ENCODE measurements around the gene IL17C. TPM values are rescaled to one million over a fixed set of nuclear protein-coding genes. Genes with fewer than 3 reads are reported as not detected.

Gene IL17C
- total RNA-seq: under 1 TPM in 1 of 2 experiments, not detected in 1; 0.22 TPM

GRCh38 chr16:88638323-88639230, at the start of gene IL17C:
TSS of gene IL17C (plus strand) at chr16:88638572. CDS start at chr16:88638642, 70 bp downstream.
- Mint-ChIP-seq H3K9me3 (peaks cover 3% of the 10 kb centered on the region), H3K4me3 (no peak within 1 kb of the TSS), H3K27ac (no peak within 1 kb of the TSS), H3K4me1 (ENCODE audit: low read depth) (peaks cover 49% of the 10 kb centered on the region), H3K27me3 (peaks cover 26% of the 10 kb centered on the region), H3K36me3 (peaks cover 6% of the 10 kb centered on the region)
- ChIA-PET CTCF (interaction anchor here (1.2 to 1.3 kb wide), 2 partner anchors 19 to 219 kb away, joined by 3 to 4 read pairs; partner anchors contain the start of genes GALNS and TRAPPC2L), POLR2A (interaction anchor here (1.0 to 1.9 kb wide), 2 partner anchors 19 to 68 kb away, joined by 3 to 8 read pairs; partner anchors contain the start of gene ZC3H18)
- intact Hi-C loops (cut with micrococcal nuclease): loop anchor here (10.0 kb wide), 1 partner anchor 46 kb away; the partner anchor contains the start of gene SNAI3
- DNase-seq: no peak

- Mint-ChIP-seq H3K4me1 (ENCODE audit: low read depth) (peaks cover 55% of the 10 kb centered on the region), H3K4me3 (no peak overlapping the region)
These were observed 49.6 kb upstream of the IL17C start for GRCh38 chr16:88588754-88589153.

GRCh38 chr16:88589441-88589840, 48.9 kb upstream of the IL17C start:
- Mint-ChIP-seq H3K4me1 (ENCODE audit: low read depth) (peaks cover 53% of the 10 kb centered on the region), H3K27ac (peak overlapping the region; percentile 89), H3K36me3 (peaks cover 58% of the 10 kb centered on the region), H3K27me3 (no peaks in the 10 kb centered on the region), H3K4me3 (no peak overlapping the region), H3K9me3 (no peaks in the 10 kb centered on the region)
- intact Hi-C loops (cut with micrococcal nuclease): no loop called here
- ChIA-PET POLR2A (interaction anchor here (4.3 kb wide), 1 partner anchor 19 kb away, joined by 24 read pairs; the partner anchor contains the start of gene ZC3H18), CTCF (no interaction called here)
- DNase-seq: peak; percentile 41

More at GRCh38 chr16:88588754-88589153, 49.6 kb upstream of the IL17C start:
- intact Hi-C loops (cut with micrococcal nuclease): no loop called here
- no peaks in the 10 kb centered on the region for H3K9me3 Mint-ChIP-seq
- ChIA-PET CTCF (no interaction called here), POLR2A (interaction anchor here (0.6 to 4.3 kb wide), 2 partner anchors 18 to 93 kb away, joined by 3 to 24 read pairs; partner anchors contain the start of gene ZC3H18)
- H3K27me3 Mint-ChIP-seq: no peaks in the 10 kb centered on the region
- H3K27ac Mint-ChIP-seq: peak overlapping the region; percentile 89
- no peak for DNase-seq
- peaks cover 56% of the 10 kb centered on the region for H3K36me3 Mint-ChIP-seq

- peaks cover 49% of the 10 kb centered on the region for H3K4me1 Mint-ChIP-seq (ENCODE audit: low read depth)
These were observed 46.8 kb upstream of the IL17C start for GRCh38 chr16:88591577-88592021.

GRCh38 chr16:88593061-88593460, 45.3 kb upstream of the IL17C start:
- Mint-ChIP-seq H3K27ac (no peak overlapping the region), H3K9me3 (no peaks in the 10 kb centered on the region), H3K27me3 (no peaks in the 10 kb centered on the region), H3K36me3 (peaks cover 46% of the 10 kb centered on the region), H3K4me1 (ENCODE audit: low read depth) (peaks cover 47% of the 10 kb centered on the region), H3K4me3 (no peak overlapping the region)
- intact Hi-C loops (cut with micrococcal nuclease): loop anchor here (5.0 kb wide), 1 partner anchor 39 kb away; no protein-coding TSS in a partner anchor
- CTCF ChIA-PET: no interaction called here
- DNase-seq: no peak
- POLR2A ChIA-PET: no interaction called here

More at GRCh38 chr16:88591577-88592021, 46.8 kb upstream of the IL17C start:
- Mint-ChIP-seq H3K4me3 (no peak overlapping the region), H3K27me3 (no peaks in the 10 kb centered on the region), H3K9me3 (no peaks in the 10 kb centered on the region), H3K27ac (peak overlapping the region; percentile 79), H3K36me3 (peaks cover 58% of the 10 kb centered on the region)
- ChIA-PET CTCF (interaction anchor here (0.7 to 1.3 kb wide), 4 partner anchors 191 to 813 kb away, joined by 3 to 6 read pairs (median 4); no protein-coding TSS in a partner anchor), POLR2A (interaction anchor here (0.6 to 4.3 kb wide), 7 partner anchors 21 to 696 kb away, joined by 3 to 24 read pairs (median 5); partner anchors contain the start of gene ZC3H18)
- intact Hi-C loops (cut with micrococcal nuclease): loop anchor here (1.0 to 5.0 kb wide), 3 partner anchors 21 to 60 kb away; partner anchors contain the start of genes CYBA and ZC3H18
- DNase-seq: peak; percentile 82

GRCh38 chr16:88593489-88593888, 44.9 kb upstream of the IL17C start:
- intact Hi-C loops (cut with micrococcal nuclease): loop anchor here (5.0 kb wide), 1 partner anchor 39 kb away; no protein-coding TSS in a partner anchor
- POLR2A ChIA-PET: no interaction called here
- CTCF ChIA-PET: no interaction called here
- Mint-ChIP-seq H3K4me3 (no peak overlapping the region), H3K27ac (no peak overlapping the region), H3K36me3 (peaks cover 42% of the 10 kb centered on the region), H3K4me1 (ENCODE audit: low read depth) (peaks cover 43% of the 10 kb centered on the region), H3K27me3 (no peaks in the 10 kb centered on the region), H3K9me3 (no peaks in the 10 kb centered on the region)
- no peak for DNase-seq

GRCh38 chr16:88593910-88594309, 44.5 kb upstream of the IL17C start:
- POLR2A ChIA-PET: no interaction called here

GRCh38 chr16:88595101-88595500, 43.3 kb upstream of the IL17C start:
- ChIA-PET POLR2A (no interaction called here), CTCF (interaction anchor here (0.7 kb wide), 1 partner anchor 14 kb away, joined by 3 read pairs; no protein-coding TSS in a partner anchor)
- intact Hi-C loops (cut with micrococcal nuclease): no loop called here
- Mint-ChIP-seq H3K27ac (no peak overlapping the region), H3K9me3 (no peaks in the 10 kb centered on the region), H3K27me3 (no peaks in the 10 kb centered on the region), H3K36me3 (peaks cover 40% of the 10 kb centered on the region), H3K4me3 (no peak overlapping the region), H3K4me1 (ENCODE audit: low read depth) (peaks cover 28% of the 10 kb centered on the region)
- no peak for DNase-seq

More at GRCh38 chr16:88593910-88594309, 44.5 kb upstream of the IL17C start:
- Mint-ChIP-seq H3K9me3 (no peaks in the 10 kb centered on the region), H3K36me3 (peaks cover 40% of the 10 kb centered on the region), H3K27me3 (no peaks in the 10 kb centered on the region), H3K4me1 (ENCODE audit: low read depth) (peaks cover 39% of the 10 kb centered on the region), H3K4me3 (no peak overlapping the region), H3K27ac (no peak overlapping the region)
- intact Hi-C loops (cut with micrococcal nuclease): loop anchor here (5.0 kb wide), 1 partner anchor 38 kb away; no protein-coding TSS in a partner anchor
- DNase-seq: no peak
- CTCF ChIA-PET: no interaction called here

- CTCF ChIA-PET: interaction anchor here (1.0 kb wide), 1 partner anchor 37 kb away, joined by 3 read pairs; no protein-coding TSS in a partner anchor
These were observed 42.5 kb upstream of the IL17C start for GRCh38 chr16:88595921-88596320.

GRCh38 chr16:88596483-88596882, 41.9 kb upstream of the IL17C start:
- ChIA-PET POLR2A (interaction anchor here (0.6 kb wide), 1 partner anchor 109 kb away, joined by 3 read pairs; no protein-coding TSS in a partner anchor), CTCF (interaction anchor here (0.9 to 1.0 kb wide), 3 partner anchors 37 to 186 kb away, joined by 3 read pairs; no protein-coding TSS in a partner anchor)
- Mint-ChIP-seq H3K36me3 (peaks cover 44% of the 10 kb centered on the region), H3K27ac (peak overlapping the region; percentile 28), H3K4me3 (no peak overlapping the region), H3K9me3 (no peaks in the 10 kb centered on the region), H3K4me1 (ENCODE audit: low read depth) (peaks cover 24% of the 10 kb centered on the region), H3K27me3 (no peaks in the 10 kb centered on the region)
- intact Hi-C loops (cut with micrococcal nuclease): no loop called here
- peak; percentile 46 for DNase-seq

More at GRCh38 chr16:88595921-88596320, 42.5 kb upstream of the IL17C start:
- no peaks in the 10 kb centered on the region for H3K27me3 Mint-ChIP-seq
- no peaks in the 10 kb centered on the region for H3K9me3 Mint-ChIP-seq
- peaks cover 25% of the 10 kb centered on the region for H3K4me1 Mint-ChIP-seq (ENCODE audit: low read depth)
- no peak overlapping the region for H3K4me3 Mint-ChIP-seq
- intact Hi-C loops (cut with micrococcal nuclease): no loop called here
- POLR2A ChIA-PET: no interaction called here
- H3K36me3 Mint-ChIP-seq: peaks cover 41% of the 10 kb centered on the region
- DNase-seq: no peak
- H3K27ac Mint-ChIP-seq: no peak overlapping the region

GRCh38 chr16:88597856-88598491, 40.4 kb upstream of the IL17C start:
- no peak overlapping the region for H3K27ac Mint-ChIP-seq
- intact Hi-C loops (cut with micrococcal nuclease): no loop called here
- H3K9me3 Mint-ChIP-seq: no peaks in the 10 kb centered on the region
- ChIA-PET CTCF (no interaction called here), POLR2A (no interaction called here)
- peaks cover 16% of the 10 kb centered on the region for H3K4me1 Mint-ChIP-seq (ENCODE audit: low read depth)
- H3K27me3 Mint-ChIP-seq: no peaks in the 10 kb centered on the region
- H3K4me3 Mint-ChIP-seq: no peak overlapping the region
- H3K36me3 Mint-ChIP-seq: peaks cover 46% of the 10 kb centered on the region
- no peak for DNase-seq
